HEK293 (cell line): Measurements from ENCODE around the gene ITPR3.

Experiments
- CTCF ChIA-PET: fragments of 350-600 bp; formaldehyde crosslinking; extraction: SDS; loops from one replicate; lab custom pipeline; 2021; ENCODE audit warnings: antibody characterized with exemption; lab: Yijun Ruan, JAX
- POLR2A ChIA-PET: fragments of 300-600 bp; formaldehyde crosslinking; extraction: SDS; loops from one replicate; lab custom pipeline; 2020; ENCODE audit warnings: antibody characterized with exemption, inconsistent platforms; lab: Yijun Ruan, JAX
- H3K27ac ChIP-seq: fragments of 200-500 bp; sonication (Bioruptor generic); 2 replicates; pipeline ENCODE4 v1.5.1; 2014; ENCODE audit warnings: low read depth, low read length, control low read depth, inconsistent platforms; ENCODE audit errors: extremely low read depth
- H3K36me3 ChIP-seq, 2 experiments: fragments of 200-500 bp in 1 of 2; sonication (Bioruptor generic) in 1 of 2; 1 replicate in 1 of 2; 2 replicates in 1 of 2; pipeline ENCODE4 v1.5.1; 2014 to 2017; ENCODE audit warnings: inconsistent platforms in 2 of 2, low read length in 2 of 2; ENCODE audit not compliant: control insufficient read depth in 2 of 2, insufficient read depth in 1 of 2
- H3K4me1 ChIP-seq: fragments of 200-500 bp; sonication (Bioruptor generic); 2 replicates; pipeline ENCODE4 v1.5.1; 2014; ENCODE audit warnings: mild to moderate bottlenecking, low read length, inconsistent platforms; ENCODE audit not compliant: control insufficient read depth, insufficient read depth
- H3K4me3 ChIP-seq: 2 replicates; pipeline ENCODE4 v1.5.1; 2011; ENCODE audit warnings: low read depth, mild to moderate bottlenecking, control low read depth, low read length, moderate library complexity
- H3K9me3 ChIP-seq: fragments of 200-500 bp; sonication (Bioruptor generic); 2 replicates; pipeline ENCODE4 v1.5.1; 2014; ENCODE audit warnings: low read depth, low read length, inconsistent platforms; ENCODE audit not compliant: control insufficient read depth, insufficient read depth
- FEZF1 ChIP-seq: fragments of 450-650 bp; formaldehyde crosslinking; IDR thresholded peaks from 2 replicates; pipeline ENCODE4 v1.5.1; 2016; ENCODE audit warnings: missing biosample characterization, missing genetic modification characterization
- GLIS1 ChIP-seq: fragments of 450-650 bp; formaldehyde crosslinking; IDR thresholded peaks from 2 replicates; pipeline ENCODE4 v1.5.1; 2016; ENCODE audit warnings: missing biosample characterization, missing genetic modification characterization
- KLF7 ChIP-seq: fragments of 450-650 bp; formaldehyde crosslinking; IDR thresholded peaks from 2 replicates; pipeline ENCODE4 v1.5.1; 2016; ENCODE audit warnings: missing biosample characterization, missing genetic modification characterization, borderline replicate concordance
- KLF8 ChIP-seq: fragments of 450-650 bp; formaldehyde crosslinking; IDR thresholded peaks from 2 replicates; pipeline ENCODE4 v1.5.1; 2016; ENCODE audit warnings: missing biosample characterization, missing genetic modification characterization
- PRDM1 ChIP-seq: fragments of 450-650 bp; formaldehyde crosslinking; IDR thresholded peaks from 2 replicates; pipeline ENCODE4; 2016; ENCODE audit warnings: missing biosample characterization, missing genetic modification characterization
- SETDB1 ChIP-seq: IDR thresholded peaks from one replicate; pipeline ENCODE4 v1.6.1; 2017; ENCODE audit warnings: mild to moderate bottlenecking, low read length, moderate library complexity, mixed read lengths; ENCODE audit not compliant: insufficient read length
- SP2 ChIP-seq: fragments of 450-650 bp; formaldehyde crosslinking; IDR thresholded peaks from 2 replicates; pipeline ENCODE4 v1.5.1; 2016; ENCODE audit warnings: missing biosample characterization, missing genetic modification characterization
- YY1 ChIP-seq: fragments of 450-650 bp; formaldehyde crosslinking; IDR thresholded peaks from 2 replicates; pipeline ENCODE4 v1.5.1; 2018; ENCODE audit warnings: missing biosample characterization, missing genetic modification characterization
- ZBTB10 ChIP-seq: fragments of 450-650 bp; formaldehyde crosslinking; IDR thresholded peaks from 2 replicates; pipeline ENCODE4 v1.5.1; 2016; ENCODE audit warnings: missing biosample characterization, missing genetic modification characterization
- ZBTB20 ChIP-seq: fragments of 450-650 bp; formaldehyde crosslinking; IDR thresholded peaks from 2 replicates; pipeline ENCODE4 v1.5.1; 2016; ENCODE audit warnings: missing biosample characterization, missing genetic modification characterization
- ZBTB21 ChIP-seq: fragments of 450-650 bp; formaldehyde crosslinking; IDR thresholded peaks from 2 replicates; pipeline ENCODE4 v1.5.1; 2017; ENCODE audit warnings: missing biosample characterization, missing genetic modification characterization
- ZBTB7A ChIP-seq: fragments of 450-650 bp; formaldehyde crosslinking; IDR thresholded peaks from 2 replicates; pipeline ENCODE4 v1.5.1; 2016; ENCODE audit warnings: low read depth, missing biosample characterization, missing genetic modification characterization
- ZBTB8A ChIP-seq: fragments of 450-650 bp; formaldehyde crosslinking; IDR thresholded peaks from 2 replicates; pipeline ENCODE4 v1.5.1; 2016; ENCODE audit warnings: missing biosample characterization, missing genetic modification characterization
- ZFP41 ChIP-seq: fragments of 450-650 bp; formaldehyde crosslinking; IDR thresholded peaks from 2 replicates; pipeline ENCODE4 v1.5.1; 2016; ENCODE audit warnings: missing biosample characterization, missing genetic modification characterization, borderline replicate concordance
- ZIC2 ChIP-seq: fragments of 450-650 bp; formaldehyde crosslinking; IDR thresholded peaks from 2 replicates; pipeline ENCODE4 v1.5.1; 2016; ENCODE audit warnings: missing biosample characterization, missing genetic modification characterization
- ZNF157 ChIP-seq: fragments of 450-650 bp; formaldehyde crosslinking; IDR thresholded peaks from 2 replicates; pipeline ENCODE4 v1.5.1; 2016; ENCODE audit warnings: missing biosample characterization, missing genetic modification characterization
- ZNF248 ChIP-seq: fragments of 450-650 bp; formaldehyde crosslinking; IDR thresholded peaks from 2 replicates; pipeline ENCODE4 v1.5.1; 2017; ENCODE audit warnings: missing biosample characterization, missing genetic modification characterization
- ZNF398 ChIP-seq: fragments of 450-650 bp; formaldehyde crosslinking; IDR thresholded peaks from 2 replicates; pipeline ENCODE4 v1.5.1; 2017; ENCODE audit warnings: missing biosample characterization, missing genetic modification characterization
- ZNF521 ChIP-seq: fragments of 450-650 bp; formaldehyde crosslinking; IDR thresholded peaks from 2 replicates; pipeline ENCODE4 v1.5.1; 2017; ENCODE audit warnings: missing biosample characterization, mild to moderate bottlenecking, missing genetic modification characterization
- ZNF529 ChIP-seq: fragments of 450-650 bp; formaldehyde crosslinking; IDR thresholded peaks from 2 replicates; pipeline ENCODE4 v1.5.1; 2017; ENCODE audit warnings: missing genetic modification characterization, missing biosample characterization; ENCODE audit not compliant: insufficient replicate concordance
- ZNF626 ChIP-seq: fragments of 450-650 bp; sonication (Bioruptor Pico); formaldehyde crosslinking; IDR thresholded peaks from 2 replicates; pipeline ENCODE4 v1.5.1; 2018; ENCODE audit warnings: missing biosample characterization, missing genetic modification characterization, inconsistent platforms
- ZNF629 ChIP-seq: fragments of 450-650 bp; formaldehyde crosslinking; IDR thresholded peaks from 2 replicates; pipeline ENCODE4 v1.5.1; 2017; ENCODE audit warnings: missing biosample characterization, missing genetic modification characterization
- ZNF707 ChIP-seq: fragments of 450-650 bp; formaldehyde crosslinking; IDR thresholded peaks from 2 replicates; pipeline ENCODE4 v1.5.1; 2016; ENCODE audit warnings: missing biosample characterization, missing genetic modification characterization
- ZNF76 ChIP-seq: fragments of 450-650 bp; formaldehyde crosslinking; IDR thresholded peaks from 2 replicates; pipeline ENCODE4; 2016; ENCODE audit warnings: low read depth, missing biosample characterization, missing genetic modification characterization, borderline replicate concordance
- ZSCAN5A ChIP-seq: fragments of 450-650 bp; formaldehyde crosslinking; IDR thresholded peaks from 2 replicates; pipeline ENCODE4 v1.5.1; 2016; ENCODE audit warnings: missing biosample characterization, missing genetic modification characterization
- TF ChIP-seq, protein P1 (sequence below): fragments of 450-650 bp; formaldehyde crosslinking; IDR thresholded peaks from 2 replicates; pipeline ENCODE4 v1.5.1; 2016; ENCODE audit warnings: missing biosample characterization, missing genetic modification characterization
- TF ChIP-seq, protein P2 (sequence below): fragments of 450-650 bp; formaldehyde crosslinking; IDR thresholded peaks from 2 replicates; pipeline ENCODE4; 2016; ENCODE audit warnings: missing biosample characterization, missing genetic modification characterization

Gene ITPR3

DNA sequence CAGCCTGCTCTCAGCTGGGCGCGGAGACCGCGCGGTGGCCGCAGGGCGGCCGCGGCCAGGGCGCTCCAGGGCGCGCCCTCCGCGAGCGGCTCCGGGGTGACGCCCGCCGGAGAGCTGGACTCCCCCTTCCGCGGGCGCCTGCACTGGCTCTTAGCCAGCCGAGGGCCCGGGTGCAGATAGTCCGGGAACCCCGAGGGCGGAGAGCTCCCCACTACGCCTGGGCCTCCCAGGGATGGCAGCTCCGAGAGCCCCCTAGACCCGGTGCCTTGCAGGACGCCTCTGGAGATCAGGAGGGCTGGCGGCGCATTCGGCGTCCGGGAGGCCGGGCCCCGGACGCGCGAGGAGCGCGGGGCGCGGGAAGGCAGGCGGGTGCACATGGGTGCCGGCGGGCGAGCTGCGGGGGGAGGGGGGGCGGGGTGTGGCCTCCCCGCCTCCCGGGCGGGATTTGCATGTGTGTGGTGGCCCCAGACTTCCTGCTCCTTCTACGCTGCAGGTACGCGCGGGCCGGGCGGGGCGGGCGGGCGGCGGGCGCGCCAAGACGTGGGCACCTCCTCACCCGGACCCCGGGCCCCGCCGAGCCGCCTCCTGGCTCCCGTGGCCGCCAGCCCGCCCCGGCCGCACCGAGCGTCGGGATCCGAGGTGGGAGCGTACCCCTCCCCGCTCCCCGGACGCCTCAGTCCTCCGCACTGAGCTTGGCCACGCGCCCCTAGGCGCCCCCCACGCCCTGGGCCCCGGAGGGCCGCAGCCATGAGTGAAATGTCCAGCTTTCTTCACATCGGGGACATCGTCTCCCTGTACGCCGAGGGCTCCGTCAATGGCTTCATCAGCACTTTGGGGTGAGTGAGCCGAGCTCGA is at the start of gene ITPR3:
TSS of gene ITPR3 (plus strand) at position 467 of the 855 bp plus-strand sequence. CDS start at position 748, 281 bp downstream.
- Histone ChIP-seq H3K4me1 (peaks cover 10% of the 10 kb centered on the region), H3K9me3 (no peaks in the 10 kb centered on the region), H3K36me3 (peaks cover 0 to 3% of the 10 kb centered on the region in 2 experiments; a peak in 2 of 3 replicates), H3K4me3 (peak within 1 kb of the TSS; percentile 70), H3K27ac (peak within 1 kb of the TSS; percentile 77; the same call in 1 of the 2 replicates)
- CTCF ChIA-PET, result interaction anchor here (0.9 to 1.8 kb wide), 5 partner anchors 11 to 34 kb away, joined by 3 to 9 read pairs (median 5); no protein-coding TSS in a partner anchor
- POLR2A ChIA-PET, result interaction anchor here (0.6 to 4.2 kb wide), 11 partner anchors 12 to 349 kb away, joined by 3 to 19 read pairs (median 5); partner anchors contain the start of genes BAK1, RPS18, UQCC2 and VPS52
- TF ChIP-seq ZNF529 (tag by site-specific recombination) (no peak), ZBTB10 (peak; percentile 89; the same call in 1 of the 2 replicates), FEZF1 (tag by site-specific recombination) (no peak), KLF8 (tag by site-specific recombination) (peak; percentile 31; the same call in 1 of the 2 replicates), ZNF76 (tag by site-specific recombination) (0 out of 2 replicates have a peak, but pooled peaks have one; percentile 21), ZBTB8A (peak; percentile 92), KLF7 (peak; percentile 37; the same call in 1 of the 2 replicates), ZSCAN5A (tag by site-specific recombination) (no peak), ZIC2 (tag by site-specific recombination) (peak; percentile 33; the same call in 1 of the 2 replicates), ZNF157 (tag by site-specific recombination) (no peak), PRDM1 (tag by site-specific recombination) (no peak), YY1 (tag by site-specific recombination) (0 out of 2 replicates have a peak, but pooled peaks have one; percentile 46), ZNF248 (tag by site-specific recombination) (no peak), ZBTB20 (tag by site-specific recombination) (peak; percentile 37), ZNF707 (tag by site-specific recombination) (no peak), ZFP41 (tag by site-specific recombination) (no peak), ZBTB7A (tag by site-specific recombination) (peak; percentile 46; the same call in 1 of the 2 replicates), SP2 (tag by site-specific recombination) (peak; percentile 34), GLIS1 (peak; percentile 67), ZBTB21 (tag by site-specific recombination) (no peak), ZNF629 (tag by site-specific recombination) (no peak), SETDB1 (no peak), ZNF398 (tag by site-specific recombination) (no peak), ZNF626 (tag by site-specific recombination) (no peak), ZNF521 (tag by site-specific recombination) (no peak)
- TF ChIP-seq, protein P1, sequence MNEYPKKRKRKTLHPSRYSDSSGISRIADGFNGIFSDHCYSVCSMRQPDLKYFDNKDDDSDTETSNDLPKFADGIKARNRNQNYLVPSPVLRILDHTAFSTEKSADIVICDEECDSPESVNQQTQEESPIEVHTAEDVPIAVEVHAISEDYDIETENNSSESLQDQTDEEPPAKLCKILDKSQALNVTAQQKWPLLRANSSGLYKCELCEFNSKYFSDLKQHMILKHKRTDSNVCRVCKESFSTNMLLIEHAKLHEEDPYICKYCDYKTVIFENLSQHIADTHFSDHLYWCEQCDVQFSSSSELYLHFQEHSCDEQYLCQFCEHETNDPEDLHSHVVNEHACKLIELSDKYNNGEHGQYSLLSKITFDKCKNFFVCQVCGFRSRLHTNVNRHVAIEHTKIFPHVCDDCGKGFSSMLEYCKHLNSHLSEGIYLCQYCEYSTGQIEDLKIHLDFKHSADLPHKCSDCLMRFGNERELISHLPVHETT (tag by site-specific recombination), result no peak
- TF ChIP-seq, protein P2, sequence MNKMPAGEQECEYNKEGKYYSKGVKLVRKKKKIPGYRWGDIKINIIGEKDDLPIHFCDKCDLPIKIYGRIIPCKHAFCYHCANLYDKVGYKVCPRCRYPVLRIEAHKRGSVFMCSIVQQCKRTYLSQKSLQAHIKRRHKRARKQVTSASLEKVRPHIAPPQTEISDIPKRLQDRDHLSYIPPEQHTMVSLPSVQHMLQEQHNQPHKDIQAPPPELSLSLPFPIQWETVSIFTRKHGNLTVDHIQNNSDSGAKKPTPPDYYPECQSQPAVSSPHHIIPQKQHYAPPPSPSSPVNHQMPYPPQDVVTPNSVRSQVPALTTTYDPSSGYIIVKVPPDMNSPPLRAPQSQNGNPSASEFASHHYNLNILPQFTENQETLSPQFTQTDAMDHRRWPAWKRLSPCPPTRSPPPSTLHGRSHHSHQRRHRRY (tag by site-specific recombination), result no peak
